Stomach (tissue), 4 donors: ENCODE measurements around the gene NPC2.

Experiments used
- EP300 ChIP-seq: sonication (generic); formaldehyde crosslinking; IDR thresholded peaks from one replicate; pipeline ENCODE4 v1.6.1; 2017; ENCODE audit warnings: antibody characterized with exemption
- POLR2A ChIP-seq, 4 donors: fragments of 450-650 bp; IDR thresholded peaks; one replicate each; pipeline ENCODE4 v1.6.1; 2016; ENCODE audit warnings: antibody characterized with exemption in 4 of 4, control low read depth in 2 of 4, mild to moderate bottlenecking in 1 of 4, moderate library complexity in 1 of 4
- POLR2AphosphoS5 ChIP-seq, 3 donors: sonication (generic); formaldehyde crosslinking; IDR thresholded peaks; one replicate each; pipeline ENCODE4 v1.6.1; 2016; ENCODE audit warnings: antibody characterized with exemption in 3 of 3
- TF ChIP-seq, protein P1 (sequence below), 7 experiments: fragments of 450-650 bp in 4 of 7; fragments of 200-600 bp in 3 of 7; sonication (generic) in 3 of 7; IDR thresholded peaks; one replicate each; pipeline ENCODE4 v1.5.1; 2016 to 2019; ENCODE audit warnings: antibody characterized with exemption in 7 of 7, control low read depth in 2 of 7, mild to moderate bottlenecking in 1 of 7

DNA sequence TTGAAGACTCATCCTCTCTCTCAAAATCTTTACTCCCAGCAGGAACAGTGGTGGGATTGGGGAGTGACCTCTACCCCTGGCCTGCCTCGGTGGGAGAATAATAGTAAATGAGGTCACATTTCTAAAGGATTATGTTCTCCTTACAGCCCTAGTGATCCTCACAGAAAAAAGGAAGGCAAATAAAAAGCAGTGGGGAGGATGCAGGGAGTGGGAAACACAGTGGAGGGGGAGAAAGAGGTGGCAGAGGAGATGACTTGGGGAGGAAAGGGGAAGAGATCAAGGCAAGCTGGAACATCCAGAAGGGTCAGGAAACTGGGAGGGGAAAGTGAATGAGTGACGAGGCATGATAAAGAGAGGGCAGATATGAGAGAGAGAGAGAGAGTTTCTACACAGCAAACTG is 58.8 kb downstream of the NPC2 start:
- TF ChIP-seq, protein P1, sequence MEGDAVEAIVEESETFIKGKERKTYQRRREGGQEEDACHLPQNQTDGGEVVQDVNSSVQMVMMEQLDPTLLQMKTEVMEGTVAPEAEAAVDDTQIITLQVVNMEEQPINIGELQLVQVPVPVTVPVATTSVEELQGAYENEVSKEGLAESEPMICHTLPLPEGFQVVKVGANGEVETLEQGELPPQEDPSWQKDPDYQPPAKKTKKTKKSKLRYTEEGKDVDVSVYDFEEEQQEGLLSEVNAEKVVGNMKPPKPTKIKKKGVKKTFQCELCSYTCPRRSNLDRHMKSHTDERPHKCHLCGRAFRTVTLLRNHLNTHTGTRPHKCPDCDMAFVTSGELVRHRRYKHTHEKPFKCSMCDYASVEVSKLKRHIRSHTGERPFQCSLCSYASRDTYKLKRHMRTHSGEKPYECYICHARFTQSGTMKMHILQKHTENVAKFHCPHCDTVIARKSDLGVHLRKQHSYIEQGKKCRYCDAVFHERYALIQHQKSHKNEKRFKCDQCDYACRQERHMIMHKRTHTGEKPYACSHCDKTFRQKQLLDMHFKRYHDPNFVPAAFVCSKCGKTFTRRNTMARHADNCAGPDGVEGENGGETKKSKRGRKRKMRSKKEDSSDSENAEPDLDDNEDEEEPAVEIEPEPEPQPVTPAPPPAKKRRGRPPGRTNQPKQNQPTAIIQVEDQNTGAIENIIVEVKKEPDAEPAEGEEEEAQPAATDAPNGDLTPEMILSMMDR (IDR thresholded peaks at IDR 0.05): no peak
- TF ChIP-seq POLR2A (IDR thresholded peaks at IDR 0.05) (no peak), POLR2AphosphoS5 (IDR thresholded peaks at IDR 0.05) (no peak), EP300 (no peak)
